Measurements from ENCODE around the gene BAHCC1.

GRCh38 chr17:81493198-81494038, 98.2 kb downstream of the BAHCC1 start:
- TF ChIP-seq ZFP30 (CRISPR knock-in tag; IDR thresholded peaks at IDR 0.05) (no peak), ISL1 (CRISPR knock-in tag; IDR thresholded peaks at IDR 0.05) (no peak), PPARA (CRISPR knock-in tag; IDR thresholded peaks at IDR 0.05; ENCODE audit: borderline replicate concordance) (no peak), PATZ1 (CRISPR knock-in tag; IDR thresholded peaks at IDR 0.05; ENCODE audit: borderline replicate concordance) (no peak), RARB (CRISPR knock-in tag; IDR thresholded peaks at IDR 0.05) (no peak), SNAI2 (CRISPR knock-in tag; IDR thresholded peaks at IDR 0.05) (no peak)

Data from SK-N-SH treated with all-trans-retinoic acid at 6 μM for 48 hours (cell line).